Neutrophil (primary cell): ENCODE data around the gene NGF.

Experiments used
- H3K27ac ChIP-seq: fragments of 200-600 bp; sonication (generic); 2 replicates; pipeline ENCODE4 v1.5.1; 2016; ENCODE audit warnings: mild to moderate bottlenecking, moderate library complexity
- H3K27me3 ChIP-seq: fragments of 200-600 bp; sonication (generic); 2 replicates; pipeline ENCODE4 v1.6.0; 2016; ENCODE audit warnings: mild to moderate bottlenecking
- H3K36me3 ChIP-seq: fragments of 200-600 bp; sonication (generic); 2 replicates; pipeline ENCODE4 v1.5.1; 2017
- H3K4me1 ChIP-seq, 2 experiments: fragments of 200-600 bp in 1 of 2; sonication (generic) in 1 of 2; 1 replicate in 1 of 2; 2 replicates in 1 of 2; pipeline versions ENCODE4 v1.5.1 to v1.6.1; 2013 to 2016; ENCODE audit warnings: low read depth in 1 of 2, low read length in 1 of 2, mild to moderate bottlenecking in 1 of 2, moderate library complexity in 1 of 2; ENCODE audit not compliant: control insufficient read depth in 1 of 2, insufficient read depth in 1 of 2
- H3K4me3 ChIP-seq, 2 experiments: fragments of 200-600 bp in 1 of 2; sonication (generic) in 1 of 2; 1 replicate in 1 of 2; 2 replicates in 1 of 2; pipeline ENCODE4 v1.5.1; 2013 to 2016; ENCODE audit warnings: low read depth in 1 of 2, low read length in 1 of 2, mild to moderate bottlenecking in 1 of 2, moderate library complexity in 1 of 2
- H3K9me3 ChIP-seq: fragments of 200-600 bp; sonication (generic); 2 replicates; pipeline ENCODE4 v1.5.1; 2016
- CTCF ChIP-seq: fragments of 200-600 bp; sonication (generic); IDR thresholded peaks from 2 replicates; pipeline ENCODE4 v1.5.1; 2016; ENCODE audit warnings: antibody characterized with exemption

The NGF gene

GRCh38 chr1:115278211-115278610, 59.8 kb downstream of the NGF start:
- Histone ChIP-seq H3K27ac (no peak overlapping the region), H3K4me1 (no peaks in the 10 kb centered on the region), H3K9me3 (no peaks in the 10 kb centered on the region), H3K4me3 (no peak overlapping the region), H3K27me3 (no peaks in the 10 kb centered on the region), H3K36me3 (no peaks in the 10 kb centered on the region)
- TF ChIP-seq CTCF: no peak

GRCh38 chr1:115277276-115277675, 60.8 kb downstream of the NGF start:
- no peak overlapping the region for H3K4me3 ChIP-seq
- no peak overlapping the region for H3K27ac ChIP-seq
- TF ChIP-seq CTCF: no peak
- H3K36me3 ChIP-seq: no peaks in the 10 kb centered on the region
- no peaks in the 10 kb centered on the region for H3K4me1 ChIP-seq
- no peaks in the 10 kb centered on the region for H3K9me3 ChIP-seq
- H3K27me3 ChIP-seq: no peaks in the 10 kb centered on the region

- Histone ChIP-seq H3K4me3 (no peak overlapping the region), H3K4me1 (no peaks in the 10 kb centered on the region), H3K27ac (no peak overlapping the region), H3K9me3 (no peaks in the 10 kb centered on the region), H3K36me3 (no peaks in the 10 kb centered on the region), H3K27me3 (no peaks in the 10 kb centered on the region)
- no peak for TF ChIP-seq CTCF
These were observed 62.8 kb downstream of the NGF start for GRCh38 chr1:115275216-115275615.

GRCh38 chr1:115274467-115274866, 63.6 kb downstream of the NGF start:
- no peaks in the 10 kb centered on the region for H3K36me3 ChIP-seq
- H3K4me3 ChIP-seq: no peak overlapping the region
- TF ChIP-seq CTCF: no peak
- no peak overlapping the region for H3K27ac ChIP-seq
- no peaks in the 10 kb centered on the region for H3K9me3 ChIP-seq
- no peaks in the 10 kb centered on the region for H3K27me3 ChIP-seq
- H3K4me1 ChIP-seq: no peaks in the 10 kb centered on the region

- Histone ChIP-seq H3K27me3 (no peaks in the 10 kb centered on the region), H3K27ac (no peak overlapping the region), H3K4me1 (no peaks in the 10 kb centered on the region), H3K4me3 (no peak overlapping the region), H3K9me3 (no peaks in the 10 kb centered on the region), H3K36me3 (no peaks in the 10 kb centered on the region)
- TF ChIP-seq CTCF: no peak
These were observed 71.2 kb downstream of the NGF start for GRCh38 chr1:115266729-115267421.

- no peak for TF ChIP-seq CTCF
- H3K4me3 ChIP-seq: no peak overlapping the region
- no peaks in the 10 kb centered on the region for H3K27me3 ChIP-seq
- no peak overlapping the region for H3K27ac ChIP-seq
- H3K4me1 ChIP-seq: no peaks in the 10 kb centered on the region
- H3K9me3 ChIP-seq: no peaks in the 10 kb centered on the region
- no peaks in the 10 kb centered on the region for H3K36me3 ChIP-seq
These were observed 73.0 kb downstream of the NGF start for GRCh38 chr1:115265099-115265498.
